Coronary artery (tissue), 2 donors: Measurements from ENCODE around the gene TRIM2.

ENCODE experiments used
- DNase-seq: peaks from one replicate; pipeline ENCODE4 v3.0.0-alpha.2; 2017; ENCODE audit warnings: low spot score
- H3K27ac ChIP-seq, 2 donors: fragments of 200-600 bp; sonication (generic); one replicate each; pipeline ENCODE4 v1.5.1; 2016 to 2019
- H3K4me3 ChIP-seq: fragments of 200-600 bp; sonication (generic); 2 replicates; pipeline ENCODE4 v1.5.1; 2016; ENCODE audit warnings: mild to moderate bottlenecking, moderate library complexity
- TF ChIP-seq, protein P1 (sequence below): fragments of 200-600 bp; sonication (generic); IDR thresholded peaks from one replicate; pipeline ENCODE4 v1.5.1; 2019; ENCODE audit warnings: antibody characterized with exemption

TRIM2 gene

DNA sequence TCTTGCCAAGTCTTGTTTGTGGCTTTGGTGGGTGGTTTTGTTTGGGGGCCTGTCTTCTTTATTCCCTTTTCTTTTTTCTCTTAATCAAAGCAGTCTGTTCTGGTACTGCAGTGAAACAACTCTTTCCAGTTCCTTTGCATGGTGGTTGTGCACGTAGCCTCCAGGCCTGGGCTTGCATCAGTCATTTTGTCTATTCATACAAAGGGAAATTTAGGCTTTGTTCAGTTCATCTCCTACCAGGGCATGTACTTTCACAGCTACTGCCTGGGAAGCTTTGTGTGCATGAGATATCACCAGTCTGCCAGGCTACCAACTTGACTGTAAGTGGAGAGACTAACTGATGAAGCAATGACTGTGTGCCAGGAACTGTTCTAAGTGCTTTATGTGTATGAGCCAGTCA, 8.5 kb downstream of the TRIM2 start:
- no peak overlapping the region for H3K4me3 ChIP-seq
- TF ChIP-seq, protein P1, sequence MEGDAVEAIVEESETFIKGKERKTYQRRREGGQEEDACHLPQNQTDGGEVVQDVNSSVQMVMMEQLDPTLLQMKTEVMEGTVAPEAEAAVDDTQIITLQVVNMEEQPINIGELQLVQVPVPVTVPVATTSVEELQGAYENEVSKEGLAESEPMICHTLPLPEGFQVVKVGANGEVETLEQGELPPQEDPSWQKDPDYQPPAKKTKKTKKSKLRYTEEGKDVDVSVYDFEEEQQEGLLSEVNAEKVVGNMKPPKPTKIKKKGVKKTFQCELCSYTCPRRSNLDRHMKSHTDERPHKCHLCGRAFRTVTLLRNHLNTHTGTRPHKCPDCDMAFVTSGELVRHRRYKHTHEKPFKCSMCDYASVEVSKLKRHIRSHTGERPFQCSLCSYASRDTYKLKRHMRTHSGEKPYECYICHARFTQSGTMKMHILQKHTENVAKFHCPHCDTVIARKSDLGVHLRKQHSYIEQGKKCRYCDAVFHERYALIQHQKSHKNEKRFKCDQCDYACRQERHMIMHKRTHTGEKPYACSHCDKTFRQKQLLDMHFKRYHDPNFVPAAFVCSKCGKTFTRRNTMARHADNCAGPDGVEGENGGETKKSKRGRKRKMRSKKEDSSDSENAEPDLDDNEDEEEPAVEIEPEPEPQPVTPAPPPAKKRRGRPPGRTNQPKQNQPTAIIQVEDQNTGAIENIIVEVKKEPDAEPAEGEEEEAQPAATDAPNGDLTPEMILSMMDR: no peak

DNA sequence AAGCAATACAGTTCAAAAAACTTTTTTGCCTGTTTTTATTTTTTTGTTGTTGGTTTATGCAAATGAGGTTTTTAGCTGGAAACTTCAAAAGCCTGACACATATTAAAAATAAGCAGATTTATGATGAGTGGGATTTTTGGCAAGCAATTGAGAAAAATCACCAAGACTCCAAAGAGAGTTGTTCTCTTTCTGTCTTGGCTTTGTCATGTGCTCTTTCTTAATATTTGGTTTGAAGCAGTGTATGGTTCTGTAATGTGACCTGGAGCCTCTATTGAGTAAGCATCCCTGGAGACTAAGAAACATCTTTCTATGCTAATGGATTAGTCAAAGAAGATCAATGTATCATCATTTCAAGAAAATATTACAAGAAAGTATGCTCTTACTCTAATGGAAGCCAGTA, 11.7 kb downstream of the TRIM2 start:
- no peak for DNase-seq
- Histone ChIP-seq H3K27ac (no peak overlapping the region), H3K4me3 (no peak overlapping the region)
- TF ChIP-seq, protein P1: no peak

More for the DNA sequence above, 8.5 kb downstream of the TRIM2 start:
- DNase-seq: no peak
- no peak overlapping the region for H3K27ac ChIP-seq

DNA sequence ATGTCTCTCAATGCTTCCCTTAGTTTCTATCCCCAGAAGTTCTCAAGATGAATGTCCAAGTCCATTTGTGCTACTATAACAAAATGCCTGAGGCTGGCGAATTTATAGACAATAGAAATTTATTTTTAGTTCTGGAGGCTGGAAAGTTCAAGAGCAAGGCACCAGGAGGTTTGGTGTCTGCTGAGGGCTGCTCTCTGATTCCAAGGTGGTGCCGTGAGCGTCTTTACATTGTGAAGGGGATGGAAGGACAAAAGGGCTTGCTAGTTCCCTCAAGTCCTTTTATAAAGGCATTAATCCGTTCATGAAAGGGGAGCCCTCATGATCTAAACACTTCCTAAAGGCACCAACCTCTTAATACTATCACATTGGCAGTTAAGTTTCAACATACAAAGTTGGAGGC, 12.3 kb downstream of the TRIM2 start:
- TF ChIP-seq, protein P1: no peak
- H3K4me3 ChIP-seq: no peak overlapping the region
- no peak overlapping the region for H3K27ac ChIP-seq
- no peak for DNase-seq

DNA sequence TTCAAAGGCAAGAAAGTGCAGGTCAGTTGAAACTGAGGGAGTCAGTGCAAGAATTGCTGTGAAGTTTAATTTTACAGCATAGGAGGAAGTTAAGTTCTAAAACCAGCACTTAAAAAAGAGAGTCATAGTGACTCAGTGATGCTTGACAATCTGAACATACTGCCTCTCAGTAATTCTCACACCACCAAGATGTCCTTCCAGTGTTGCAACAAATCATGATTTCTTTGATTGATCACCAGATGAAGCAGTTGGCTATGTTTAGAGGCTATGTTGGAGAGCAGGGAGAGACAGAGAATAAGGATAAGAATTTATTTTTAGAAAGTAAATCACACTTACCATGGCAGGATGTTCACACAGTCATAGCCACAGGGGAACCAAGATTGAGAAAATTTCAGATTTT, 13.2 kb downstream of the TRIM2 start:
- TF ChIP-seq, protein P1: no peak
- Histone ChIP-seq H3K27ac (no peak overlapping the region), H3K4me3 (no peak overlapping the region)
- DNase-seq: no peak

DNA sequence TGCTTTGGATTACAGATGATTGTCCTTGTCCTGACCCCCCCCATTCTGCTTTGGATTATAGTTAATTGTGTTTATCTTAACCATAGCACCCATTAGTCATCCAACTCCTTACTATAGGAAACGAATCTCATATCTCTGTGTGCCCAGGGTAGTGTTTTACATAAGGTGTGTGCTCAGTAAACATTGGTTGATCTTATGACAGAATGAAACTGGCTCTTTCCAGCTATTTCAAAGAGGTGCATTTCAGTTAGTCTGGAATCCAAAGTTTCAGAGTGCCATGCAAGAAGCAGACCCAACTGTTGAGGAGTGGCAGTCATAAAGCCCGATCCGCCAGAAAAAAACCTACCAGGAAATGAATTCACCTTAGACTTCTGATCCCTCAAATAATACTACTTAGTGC, 14.7 kb downstream of the TRIM2 start:
- TF ChIP-seq, protein P1: no peak
- H3K27ac ChIP-seq: no peak overlapping the region
- H3K4me3 ChIP-seq: no peak overlapping the region
- DNase-seq: no peak

DNA sequence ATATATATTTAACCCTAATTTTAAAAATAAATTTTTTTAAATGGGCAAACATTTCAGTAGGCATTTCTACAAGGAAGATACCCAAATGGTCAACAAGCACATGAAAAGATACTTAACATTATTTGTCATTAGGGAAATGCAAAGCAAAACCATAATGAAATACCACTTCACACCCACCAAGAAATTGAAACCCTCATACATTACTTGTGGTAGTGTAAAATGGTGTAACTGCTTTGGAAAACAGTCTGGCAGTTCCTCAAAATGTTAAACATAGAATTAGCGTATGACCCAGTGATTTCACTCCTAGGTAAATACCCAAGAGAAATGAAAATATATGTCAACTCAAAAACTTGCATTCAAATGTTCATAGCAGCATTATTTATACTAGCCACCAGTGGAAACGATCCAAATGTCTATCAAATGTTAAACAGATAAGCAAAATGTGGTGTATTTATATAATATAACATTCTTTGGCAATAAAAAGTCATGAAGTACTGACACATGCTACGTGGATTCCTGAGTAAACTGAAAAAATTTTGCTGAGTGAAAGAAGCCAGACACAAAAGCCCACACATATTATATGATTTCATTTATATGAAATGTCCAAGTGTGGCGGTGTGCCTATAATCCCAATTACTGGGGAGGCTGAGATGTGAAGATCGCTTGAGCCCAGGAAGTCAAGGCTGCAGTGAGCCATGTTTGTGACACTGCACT, 16.6 kb downstream of the TRIM2 start:
- TF ChIP-seq, protein P1: no peak
- Histone ChIP-seq H3K27ac (no peak overlapping the region), H3K4me3 (no peak overlapping the region)
- DNase-seq: no peak
